ENCODE measurements around the gene MRC2.
"Not testable (repeated sequence)": the region's sequence is repeated elsewhere in the genome, so short reads cannot be mapped to it uniquely, and the experiment has no call there.

MRC2 gene

DNA sequence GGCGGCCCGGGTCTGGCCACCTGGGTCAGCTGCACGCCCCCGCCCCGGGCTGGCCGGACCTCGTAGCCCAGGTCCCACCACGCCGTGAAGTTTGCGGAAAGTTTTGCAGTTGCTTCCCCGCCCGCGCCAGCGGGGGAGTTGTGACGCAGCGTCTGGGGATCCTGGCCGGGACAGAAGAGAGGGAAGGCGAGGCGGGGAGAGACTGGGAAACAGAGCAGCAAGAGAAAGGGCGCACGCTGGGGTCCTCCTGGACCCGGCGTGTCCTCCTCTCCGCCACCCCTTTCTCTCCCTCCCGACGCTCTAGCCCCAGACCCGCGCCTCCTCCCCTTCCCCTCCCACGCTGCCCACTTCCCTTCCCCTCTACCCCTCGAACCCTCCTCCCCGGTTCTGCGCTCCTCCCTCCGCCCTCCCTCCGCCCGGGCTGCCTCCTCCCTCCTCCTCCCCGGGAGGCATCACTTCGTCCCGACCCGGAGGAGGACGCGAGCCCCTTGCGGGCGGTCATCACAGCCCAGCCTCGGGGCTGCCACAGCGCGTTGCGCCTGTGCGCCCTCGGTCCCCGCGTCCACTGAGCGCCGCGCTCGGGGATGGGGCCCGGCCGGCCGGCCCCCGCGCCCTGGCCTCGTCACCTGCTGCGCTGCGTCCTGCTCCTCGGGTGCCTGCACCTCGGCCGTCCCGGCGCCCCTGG is at the start of gene MRC2:
Gene MRC2 (plus strand): TSS at position 452 of the 685 bp plus-strand sequence. CDS start 133 bp downstream, at position 585.
- Mint-ChIP-seq H3K27ac (no peak within 1 kb of the TSS), H3K4me1 (peaks cover 8% of the 10 kb centered on the region), H3K36me3 (no peaks in the 10 kb centered on the region), H3K27me3 (peaks cover 10% of the 10 kb centered on the region), H3K4me3 (peak within 1 kb of the TSS; percentile 76), H3K9me3 (no peaks in the 10 kb centered on the region)
- DNase-seq (ENCODE audit: low spot score in 2 of 2) (no peak), ATAC-seq (ENCODE audit: low read depth) (peak; percentile 35)

- DNase-seq (ENCODE audit: low spot score in 2 of 2) (no peak), ATAC-seq (ENCODE audit: low read depth) (no peak)
- peak overlapping the region; percentile 73 for H3K27ac Mint-ChIP-seq
- H3K9me3 Mint-ChIP-seq, result no peaks in the 10 kb centered on the region
- peaks cover 7% of the 10 kb centered on the region for H3K4me1 Mint-ChIP-seq
- H3K4me3 Mint-ChIP-seq, result no peak overlapping the region
- no peaks in the 10 kb centered on the region for H3K27me3 Mint-ChIP-seq
- H3K36me3 Mint-ChIP-seq, result peaks cover 30% of the 10 kb centered on the region
Observed at GRCh38 chr17:62578757-62579487, 48.5 kb upstream of the MRC2 start.

DNA sequence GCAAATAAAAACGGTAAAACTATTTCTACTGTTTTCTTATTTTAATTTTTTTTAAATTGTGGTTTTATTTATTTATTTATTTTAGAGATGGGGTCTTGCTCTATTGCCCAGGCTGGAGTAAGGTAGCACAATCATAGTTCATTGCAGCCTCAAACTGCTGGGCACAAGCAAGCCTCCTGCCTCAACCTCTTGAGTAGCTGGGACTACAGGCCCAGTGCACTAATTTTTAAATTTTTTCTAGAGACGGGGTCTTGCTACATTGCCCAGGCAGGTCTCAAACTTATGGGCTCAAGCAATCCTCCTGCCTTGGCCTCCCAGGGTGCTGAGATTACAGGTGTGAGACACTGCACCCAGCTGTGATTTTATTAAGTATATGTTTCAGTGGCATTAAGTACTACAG is 46.5 kb upstream of the MRC2 start:
- H3K27ac Mint-ChIP-seq, result peak overlapping the region; percentile 41
- ATAC-seq (ENCODE audit: low read depth), result no peak
- peaks cover 25% of the 10 kb centered on the region for H3K36me3 Mint-ChIP-seq

GRCh38 chr17:62581764-62582163 is 45.7 kb upstream of the MRC2 start:
- peak overlapping the region; percentile 41 for H3K27ac Mint-ChIP-seq
- no peaks in the 10 kb centered on the region for H3K4me1 Mint-ChIP-seq
- H3K27me3 Mint-ChIP-seq, result no peaks in the 10 kb centered on the region
- peaks cover 21% of the 10 kb centered on the region for H3K36me3 Mint-ChIP-seq
- H3K4me3 Mint-ChIP-seq, result no peak overlapping the region
- DNase-seq (ENCODE audit: low spot score in 2 of 2) (no peak), ATAC-seq (ENCODE audit: low read depth) (no peak)
- no peaks in the 10 kb centered on the region for H3K9me3 Mint-ChIP-seq

More for the DNA sequence above, 46.5 kb upstream of the MRC2 start:
- H3K4me1 Mint-ChIP-seq, result no peaks in the 10 kb centered on the region
- no peak overlapping the region for H3K4me3 Mint-ChIP-seq
- no peaks in the 10 kb centered on the region for H3K27me3 Mint-ChIP-seq
- no peak for DNase-seq (ENCODE audit: low spot score in 2 of 2)
- H3K9me3 Mint-ChIP-seq, result no peaks in the 10 kb centered on the region

DNA sequence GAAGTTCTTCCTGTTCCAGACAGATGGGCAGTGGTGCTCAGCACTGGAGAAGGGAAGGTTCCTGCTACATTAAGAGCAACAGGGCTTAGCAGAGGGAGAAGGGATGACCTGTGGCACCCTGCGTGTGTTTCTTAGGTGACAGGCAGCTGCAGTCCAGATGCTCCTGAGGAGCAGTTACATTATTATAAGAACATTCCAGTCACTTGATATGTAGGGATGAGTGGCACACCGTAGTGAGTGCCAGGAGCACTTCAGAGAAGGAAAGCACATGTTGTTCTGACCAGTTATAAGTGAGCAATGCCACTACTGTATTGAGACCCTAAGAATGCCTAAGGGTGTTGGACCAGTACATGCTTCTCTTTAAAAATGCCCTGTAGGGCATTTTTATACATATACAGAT is 39.9 kb upstream of the MRC2 start:
- ATAC-seq (ENCODE audit: low read depth) (no peak), DNase-seq (ENCODE audit: low spot score in 2 of 2) (no peak)
- Mint-ChIP-seq H3K27me3 (no peaks in the 10 kb centered on the region), H3K4me1 (no peaks in the 10 kb centered on the region), H3K4me3 (no peak overlapping the region), H3K27ac (no peak overlapping the region), H3K9me3 (no peaks in the 10 kb centered on the region), H3K36me3 (peaks cover 21% of the 10 kb centered on the region)

DNA sequence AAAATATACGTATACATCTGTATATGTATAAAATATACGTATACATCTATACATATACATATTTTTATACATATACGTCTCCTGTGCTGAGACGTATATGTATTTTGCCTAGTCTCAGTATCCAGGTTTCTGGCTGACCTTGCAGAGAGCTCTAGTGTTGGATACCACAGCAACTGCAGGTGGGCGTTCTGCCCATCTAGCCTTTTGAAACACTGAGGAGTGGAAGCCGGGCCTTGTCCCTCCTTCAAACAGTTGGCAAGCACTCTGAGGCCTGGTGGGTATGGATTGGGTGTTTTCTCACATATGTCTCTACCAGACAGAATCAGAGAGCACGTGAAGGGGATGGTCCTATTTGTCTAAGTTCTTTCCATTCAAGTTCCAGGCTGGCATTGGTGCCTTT is 39.4 kb upstream of the MRC2 start:
- DNase-seq (ENCODE audit: low spot score in 2 of 2), result no peak
- H3K4me3 Mint-ChIP-seq, result no peak overlapping the region
- H3K27me3 Mint-ChIP-seq, result no peaks in the 10 kb centered on the region
- H3K9me3 Mint-ChIP-seq, result no peaks in the 10 kb centered on the region
- H3K27ac Mint-ChIP-seq, result no peak overlapping the region
- no peak for ATAC-seq (ENCODE audit: low read depth)
- H3K4me1 Mint-ChIP-seq, result no peaks in the 10 kb centered on the region
- H3K36me3 Mint-ChIP-seq, result peaks cover 16% of the 10 kb centered on the region

DNA sequence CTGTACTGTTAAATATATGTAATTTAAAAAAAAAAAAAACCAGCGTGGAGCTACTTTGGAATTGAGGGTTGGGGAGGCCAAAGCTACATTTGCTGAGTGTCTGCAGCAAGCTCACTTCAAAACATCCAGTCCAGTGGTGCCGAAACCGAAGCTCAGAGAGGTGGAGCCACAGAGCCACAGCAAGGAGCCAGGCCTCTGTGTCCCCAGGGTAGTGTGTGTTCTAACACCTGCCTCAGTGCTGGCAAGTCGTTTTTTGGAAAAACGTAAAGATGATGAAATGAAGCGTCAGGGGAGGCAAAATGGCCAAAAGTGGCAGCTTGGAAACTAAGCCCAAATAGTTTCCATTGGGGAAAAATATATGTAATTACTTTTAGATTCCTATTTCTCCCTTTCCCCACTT is 36.1 kb upstream of the MRC2 start:
- DNase-seq (ENCODE audit: low spot score in 2 of 2), result no peak
- Mint-ChIP-seq H3K4me3 (no peak overlapping the region), H3K4me1 (no peaks in the 10 kb centered on the region), H3K27ac (no peak overlapping the region), H3K27me3 (no peaks in the 10 kb centered on the region), H3K36me3 (peaks cover 18% of the 10 kb centered on the region), H3K9me3 (no peaks in the 10 kb centered on the region)
- ATAC-seq (ENCODE audit: low read depth), result no peak

DNA sequence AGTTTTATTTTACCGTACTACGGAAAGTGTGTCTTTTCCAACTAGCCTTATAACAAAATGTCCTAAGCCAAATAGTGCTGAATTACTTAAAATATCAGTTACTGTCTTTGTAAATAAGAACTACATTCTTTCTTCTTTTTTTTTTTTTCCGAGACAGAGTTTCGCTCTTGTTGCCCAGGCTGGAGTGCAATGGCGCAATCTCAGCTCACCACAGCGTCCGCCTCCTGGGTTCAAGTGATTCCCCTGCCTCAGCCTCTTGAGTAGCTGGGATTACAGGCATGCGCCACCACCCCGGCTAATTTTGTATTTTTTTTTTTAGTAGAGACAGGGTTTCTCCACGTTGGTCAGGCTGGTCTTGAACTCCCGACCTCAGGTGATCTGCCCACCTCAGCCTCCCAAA is 35.6 kb upstream of the MRC2 start:
- peaks cover 22% of the 10 kb centered on the region for H3K36me3 Mint-ChIP-seq
- DNase-seq (ENCODE audit: low spot score in 2 of 2); H3K27ac Mint-ChIP-seq; H3K4me1 Mint-ChIP-seq; H3K4me3 Mint-ChIP-seq; H3K27me3 Mint-ChIP-seq; H3K9me3 Mint-ChIP-seq; ATAC-seq (ENCODE audit: low read depth): not testable (repeated sequence)

- no peak overlapping the region for H3K27ac Mint-ChIP-seq
- peaks cover 25% of the 10 kb centered on the region for H3K36me3 Mint-ChIP-seq
- ATAC-seq (ENCODE audit: low read depth), result no peak
Observed at GRCh38 chr17:62592341-62593099, 35.0 kb upstream of the MRC2 start.

GRCh38 chr17:62595484-62595883 is 32.0 kb upstream of the MRC2 start:
- Mint-ChIP-seq H3K4me3 (no peak overlapping the region), H3K36me3 (peaks cover 34% of the 10 kb centered on the region), H3K27me3 (no peaks in the 10 kb centered on the region), H3K27ac (no peak overlapping the region), H3K9me3 (peaks cover 2% of the 10 kb centered on the region), H3K4me1 (no peaks in the 10 kb centered on the region)
- DNase-seq (ENCODE audit: low spot score in 2 of 2) (no peak), ATAC-seq (ENCODE audit: low read depth) (no peak)

More at GRCh38 chr17:62592341-62593099, 35.0 kb upstream of the MRC2 start:
- Mint-ChIP-seq H3K9me3 (peaks cover 2% of the 10 kb centered on the region), H3K4me3 (no peak overlapping the region), H3K4me1 (no peaks in the 10 kb centered on the region), H3K27me3 (no peaks in the 10 kb centered on the region)
- no peak for DNase-seq (ENCODE audit: low spot score in 2 of 2)

DNA sequence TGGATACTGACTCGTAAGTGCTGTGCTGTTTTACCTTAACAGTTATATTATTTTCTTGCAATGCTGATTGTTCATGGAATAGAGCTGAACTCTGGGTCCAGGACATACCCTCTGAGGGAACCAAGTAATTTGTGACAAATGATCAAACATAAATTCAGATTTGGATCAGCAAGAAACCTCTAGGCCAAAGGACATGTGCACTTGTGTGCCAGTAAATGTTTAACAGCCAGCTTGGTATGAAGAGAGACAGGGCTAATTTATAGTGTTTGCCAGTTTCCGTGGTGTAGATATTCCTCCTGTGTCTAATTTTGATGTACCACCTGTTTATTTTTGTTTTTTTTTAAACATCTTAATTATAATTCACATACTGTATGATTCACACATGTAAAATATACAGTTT is 30.8 kb upstream of the MRC2 start:
- H3K4me3 Mint-ChIP-seq, result no peak overlapping the region
- no peak for ATAC-seq (ENCODE audit: low read depth)
- no peaks in the 10 kb centered on the region for H3K4me1 Mint-ChIP-seq
- H3K36me3 Mint-ChIP-seq, result peaks cover 35% of the 10 kb centered on the region
- DNase-seq (ENCODE audit: low spot score in 2 of 2), result no peak
- H3K9me3 Mint-ChIP-seq, result peaks cover 2% of the 10 kb centered on the region
- H3K27ac Mint-ChIP-seq, result no peak overlapping the region
- H3K27me3 Mint-ChIP-seq, result no peaks in the 10 kb centered on the region

DNA sequence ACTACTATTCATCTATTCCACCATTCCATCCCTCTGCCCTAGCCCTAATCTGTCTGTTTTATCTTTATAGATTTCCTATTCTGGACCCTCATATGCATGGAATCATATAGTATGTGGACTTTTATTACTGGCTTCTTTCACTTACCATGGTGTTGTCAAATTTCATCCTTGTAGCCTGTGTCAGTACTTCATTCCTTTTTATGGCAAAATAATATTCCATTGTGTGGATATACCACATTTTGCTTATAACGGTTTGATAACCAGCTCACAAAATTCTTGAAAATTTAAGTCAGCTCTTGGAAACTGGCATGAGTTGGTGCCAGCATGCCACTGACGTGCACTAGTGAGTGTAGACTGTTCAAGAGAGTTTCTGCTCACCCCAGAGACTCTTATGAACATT is 30.3 kb upstream of the MRC2 start:
- Mint-ChIP-seq H3K36me3 (peaks cover 35% of the 10 kb centered on the region), H3K27me3 (no peaks in the 10 kb centered on the region), H3K4me1 (no peaks in the 10 kb centered on the region), H3K27ac (no peak overlapping the region), H3K9me3 (peaks cover 2% of the 10 kb centered on the region), H3K4me3 (no peak overlapping the region)
- no peak for DNase-seq (ENCODE audit: low spot score in 2 of 2)
- ATAC-seq (ENCODE audit: low read depth), result no peak

GRCh38 chr17:62597920-62598319 is 29.6 kb upstream of the MRC2 start:
- Mint-ChIP-seq H3K4me3 (no peak overlapping the region), H3K36me3 (peaks cover 35% of the 10 kb centered on the region), H3K9me3 (peaks cover 2% of the 10 kb centered on the region), H3K27me3 (no peaks in the 10 kb centered on the region), H3K27ac (no peak overlapping the region), H3K4me1 (no peaks in the 10 kb centered on the region)
- DNase-seq (ENCODE audit: low spot score in 2 of 2), result no peak
- ATAC-seq (ENCODE audit: low read depth), result no peak

DNA sequence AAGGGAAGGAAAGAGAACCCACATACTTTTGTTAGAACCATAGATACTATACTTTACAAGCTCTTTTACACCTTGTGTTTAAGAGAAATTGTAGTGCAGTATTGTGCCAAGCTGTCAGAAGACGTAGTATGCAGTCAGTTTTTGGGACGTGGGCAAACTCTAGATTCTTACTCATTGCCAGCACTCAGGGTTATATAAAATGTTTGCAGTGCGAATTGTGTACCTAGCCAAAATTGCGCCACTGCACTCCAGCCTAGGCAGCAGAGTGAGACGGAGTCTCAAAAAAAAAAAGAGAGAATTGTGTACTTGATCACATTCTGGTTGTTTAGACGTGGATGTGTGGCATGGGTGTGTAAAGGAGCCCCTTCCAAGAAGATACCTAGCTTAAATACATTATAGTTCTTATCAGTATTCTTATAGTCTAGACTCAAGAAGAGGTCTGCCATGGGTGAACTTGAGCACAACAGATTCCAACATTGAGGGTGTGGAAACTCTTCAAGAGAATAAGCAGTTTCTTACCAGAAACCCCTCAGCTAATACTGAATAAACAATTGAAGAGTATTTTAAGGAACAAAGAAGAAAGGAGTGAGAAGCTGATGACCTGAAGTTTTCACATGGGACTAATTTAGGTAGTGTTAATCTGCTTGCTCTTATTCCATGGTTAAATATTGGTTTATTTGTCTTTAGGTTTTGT is 27.4 kb upstream of the MRC2 start:
- no peak for DNase-seq (ENCODE audit: low spot score in 2 of 2)
- peak overlapping the region; percentile 62 for H3K27ac Mint-ChIP-seq
- ATAC-seq (ENCODE audit: low read depth), result no peak
- H3K4me1 Mint-ChIP-seq, result no peaks in the 10 kb centered on the region
- H3K36me3 Mint-ChIP-seq, result peaks cover 35% of the 10 kb centered on the region
- H3K4me3 Mint-ChIP-seq, result no peak overlapping the region
- no peaks in the 10 kb centered on the region for H3K27me3 Mint-ChIP-seq
- peaks cover 2% of the 10 kb centered on the region for H3K9me3 Mint-ChIP-seq
